ENCODE measurements around the gene MYBPHL.
"Not testable (repeated sequence)": the region's sequence is repeated elsewhere in the genome, so short reads cannot be mapped to it uniquely, and the experiment has no call there.

Gene MYBPHL

DNA sequence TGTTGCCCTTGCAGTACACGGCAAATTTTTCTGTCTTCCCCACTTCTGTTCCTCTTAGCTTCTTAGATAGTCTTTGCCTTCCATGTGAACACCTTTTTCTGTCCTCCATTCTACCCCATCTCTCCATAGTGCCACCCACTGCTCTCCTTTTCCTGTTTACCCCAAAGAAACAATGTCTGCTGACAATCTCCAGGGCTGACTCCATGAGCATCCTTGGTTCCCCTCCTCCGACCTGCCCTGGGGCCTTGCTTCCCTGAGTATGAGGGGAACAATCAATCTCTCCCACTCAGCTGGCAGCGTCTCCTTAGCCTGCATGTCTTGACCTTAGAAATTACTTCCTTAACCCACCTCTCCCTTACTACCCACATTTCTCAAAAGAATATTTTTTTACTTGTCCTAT lies 12.3 kb upstream of the MYBPHL start:
- DNase-seq (ENCODE audit: low spot score), result no peak
- Mint-ChIP-seq H3K4me3 (no peak overlapping the region), H3K4me1 (ENCODE audit: low read depth) (no peaks in the 10 kb centered on the region), H3K9me3 (no peaks in the 10 kb centered on the region), H3K36me3 (ENCODE audit: low read depth) (no peaks in the 10 kb centered on the region), H3K27ac (no peak overlapping the region), H3K27me3 (ENCODE audit: low read depth) (peaks cover 15% of the 10 kb centered on the region)

GRCh38 chr1:109316506-109316905 lies 9.7 kb upstream of the MYBPHL start:
- H3K4me1 Mint-ChIP-seq (ENCODE audit: low read depth), result no peaks in the 10 kb centered on the region
- H3K4me3 Mint-ChIP-seq, result no peak overlapping the region
- H3K9me3 Mint-ChIP-seq, result no peaks in the 10 kb centered on the region
- no peak for DNase-seq (ENCODE audit: low spot score)
- peaks cover 15% of the 10 kb centered on the region for H3K27me3 Mint-ChIP-seq (ENCODE audit: low read depth)
- H3K27ac Mint-ChIP-seq, result no peak overlapping the region
- no peaks in the 10 kb centered on the region for H3K36me3 Mint-ChIP-seq (ENCODE audit: low read depth)

- H3K4me3 Mint-ChIP-seq, result no peak overlapping the region
- peaks cover 12% of the 10 kb centered on the region for H3K27me3 Mint-ChIP-seq (ENCODE audit: low read depth)
- no peak overlapping the region for H3K27ac Mint-ChIP-seq
- no peaks in the 10 kb centered on the region for H3K9me3 Mint-ChIP-seq
- no peaks in the 10 kb centered on the region for H3K36me3 Mint-ChIP-seq (ENCODE audit: low read depth)
- no peak for DNase-seq (ENCODE audit: low spot score)
- H3K4me1 Mint-ChIP-seq (ENCODE audit: low read depth), result no peaks in the 10 kb centered on the region
Observed at GRCh38 chr1:109315288-109315687, 8.5 kb upstream of the MYBPHL start.

- H3K27me3 Mint-ChIP-seq (ENCODE audit: low read depth), result peaks cover 10% of the 10 kb centered on the region
- DNase-seq (ENCODE audit: low spot score), result no peak
Observed at GRCh38 chr1:109314795-109315194, 8.0 kb upstream of the MYBPHL start.

GRCh38 chr1:109312978-109313775 lies 6.4 kb upstream of the MYBPHL start:
- no peaks in the 10 kb centered on the region for H3K36me3 Mint-ChIP-seq (ENCODE audit: low read depth)
- H3K9me3 Mint-ChIP-seq, result no peaks in the 10 kb centered on the region
- no peak overlapping the region for H3K4me3 Mint-ChIP-seq
- H3K27ac Mint-ChIP-seq, result no peak overlapping the region
- no peaks in the 10 kb centered on the region for H3K4me1 Mint-ChIP-seq (ENCODE audit: low read depth)
- peaks cover 17% of the 10 kb centered on the region for H3K27me3 Mint-ChIP-seq (ENCODE audit: low read depth)
- DNase-seq (ENCODE audit: low spot score), result no peak

More at GRCh38 chr1:109314795-109315194, 8.0 kb upstream of the MYBPHL start:
- no peak overlapping the region for H3K27ac Mint-ChIP-seq
- H3K36me3 Mint-ChIP-seq (ENCODE audit: low read depth), result no peaks in the 10 kb centered on the region
- no peak overlapping the region for H3K4me3 Mint-ChIP-seq
- H3K4me1 Mint-ChIP-seq (ENCODE audit: low read depth), result no peaks in the 10 kb centered on the region
- H3K9me3 Mint-ChIP-seq, result no peaks in the 10 kb centered on the region

- Mint-ChIP-seq H3K27me3 (ENCODE audit: low read depth) (peaks cover 17% of the 10 kb centered on the region), H3K9me3 (no peaks in the 10 kb centered on the region), H3K4me3 (no peak overlapping the region), H3K4me1 (ENCODE audit: low read depth) (no peaks in the 10 kb centered on the region), H3K36me3 (ENCODE audit: low read depth) (no peaks in the 10 kb centered on the region), H3K27ac (no peak overlapping the region)
- DNase-seq (ENCODE audit: low spot score), result no peak
Observed at GRCh38 chr1:109312246-109312645, 5.4 kb upstream of the MYBPHL start.

DNA sequence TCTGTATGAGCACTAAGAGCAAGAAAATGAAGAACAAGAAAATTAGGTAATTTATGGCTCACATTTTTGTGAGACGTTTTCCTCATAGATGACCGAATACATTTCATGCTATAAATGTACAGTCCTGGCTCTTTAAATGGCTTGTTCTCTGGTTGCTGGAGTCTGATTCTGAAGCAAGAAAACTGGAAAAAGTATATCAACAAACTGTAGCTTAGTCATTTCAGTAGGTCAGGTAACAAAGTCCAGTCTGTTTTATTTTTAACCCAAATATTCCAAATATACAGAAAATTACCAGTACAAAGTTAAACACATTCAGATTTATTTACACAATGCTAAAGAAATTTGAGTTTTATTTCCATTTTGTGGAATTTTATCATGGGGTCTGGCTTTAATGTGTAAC lies 2.5 kb upstream of the MYBPHL start:
- Mint-ChIP-seq H3K4me3 (no peak overlapping the region), H3K36me3 (ENCODE audit: low read depth) (no peaks in the 10 kb centered on the region), H3K4me1 (ENCODE audit: low read depth) (no peaks in the 10 kb centered on the region), H3K27ac (no peak overlapping the region), H3K27me3 (ENCODE audit: low read depth) (peaks cover 14% of the 10 kb centered on the region), H3K9me3 (no peaks in the 10 kb centered on the region)
- DNase-seq (ENCODE audit: low spot score), result no peak

DNA sequence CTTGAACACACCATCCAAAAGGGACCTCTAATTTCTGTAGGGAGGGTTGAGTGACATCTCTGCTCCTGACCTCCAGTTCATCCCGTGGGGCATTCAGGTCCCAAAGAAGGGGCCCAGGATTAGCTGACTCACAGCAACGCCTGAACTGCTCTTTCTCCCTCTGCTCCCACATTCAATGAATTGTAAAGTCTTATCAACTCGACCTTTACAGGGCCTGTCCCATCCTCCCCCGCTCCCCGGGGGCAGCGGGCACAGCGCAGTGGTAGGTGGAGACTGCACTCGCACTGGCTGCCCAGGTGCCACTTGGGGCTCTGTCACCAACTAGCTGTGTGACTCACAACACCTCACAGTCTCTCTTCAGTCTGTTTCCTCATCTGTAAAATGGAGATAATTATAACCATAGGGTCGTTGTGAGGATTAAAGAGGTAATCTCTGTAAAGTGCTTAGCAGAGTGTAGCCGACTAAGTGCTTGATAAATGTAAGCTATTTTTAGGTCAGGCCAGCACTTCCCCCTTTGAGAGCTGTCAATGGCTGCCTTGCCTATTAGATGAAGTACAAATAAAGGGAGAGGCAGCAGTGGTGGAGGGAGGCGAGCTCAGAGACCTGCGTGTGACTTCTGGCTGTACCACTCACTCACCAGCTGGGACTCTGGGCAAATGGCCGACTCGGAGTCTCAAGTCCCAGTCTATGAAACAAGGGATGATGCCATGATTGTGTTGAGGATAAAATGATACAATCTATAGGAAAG lies 637 bp upstream of the MYBPHL start:
- H3K4me1 Mint-ChIP-seq (ENCODE audit: low read depth), result no peaks in the 10 kb centered on the region
- H3K27ac Mint-ChIP-seq, result no peak overlapping the region
- no peaks in the 10 kb centered on the region for H3K36me3 Mint-ChIP-seq (ENCODE audit: low read depth)

DNA sequence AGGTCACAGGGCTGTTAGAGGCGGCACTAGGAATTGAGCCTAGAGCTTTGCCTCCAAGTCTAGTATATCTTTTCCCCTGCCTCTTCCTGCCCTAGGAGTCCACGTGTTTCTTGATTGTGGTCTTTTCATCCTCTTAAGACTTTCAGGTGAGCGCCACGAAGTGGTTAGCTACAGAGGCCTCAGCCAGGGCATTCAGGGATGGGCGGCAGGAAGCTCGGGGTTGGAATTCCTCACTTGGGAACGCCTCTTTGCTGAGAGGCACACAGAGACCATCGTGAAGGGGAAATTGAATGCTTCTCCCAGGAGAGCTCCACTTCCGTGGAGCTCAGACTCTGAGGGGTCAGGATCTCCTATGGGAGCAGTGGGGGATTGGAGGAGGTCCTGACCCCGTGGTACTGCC lies 820 bp downstream of the MYBPHL start:
- H3K36me3 Mint-ChIP-seq (ENCODE audit: low read depth); H3K27ac Mint-ChIP-seq; H3K4me3 Mint-ChIP-seq; DNase-seq (ENCODE audit: low spot score); H3K9me3 Mint-ChIP-seq; H3K4me1 Mint-ChIP-seq (ENCODE audit: low read depth): not testable (repeated sequence)
- peaks cover 10% of the 10 kb centered on the region for H3K27me3 Mint-ChIP-seq (ENCODE audit: low read depth)

More for the DNA sequence above, 637 bp upstream of the MYBPHL start:
- no peak for DNase-seq (ENCODE audit: low spot score)
- no peaks in the 10 kb centered on the region for H3K9me3 Mint-ChIP-seq
- H3K27me3 Mint-ChIP-seq (ENCODE audit: low read depth), result peaks cover 12% of the 10 kb centered on the region
- no peak overlapping the region for H3K4me3 Mint-ChIP-seq

DNA sequence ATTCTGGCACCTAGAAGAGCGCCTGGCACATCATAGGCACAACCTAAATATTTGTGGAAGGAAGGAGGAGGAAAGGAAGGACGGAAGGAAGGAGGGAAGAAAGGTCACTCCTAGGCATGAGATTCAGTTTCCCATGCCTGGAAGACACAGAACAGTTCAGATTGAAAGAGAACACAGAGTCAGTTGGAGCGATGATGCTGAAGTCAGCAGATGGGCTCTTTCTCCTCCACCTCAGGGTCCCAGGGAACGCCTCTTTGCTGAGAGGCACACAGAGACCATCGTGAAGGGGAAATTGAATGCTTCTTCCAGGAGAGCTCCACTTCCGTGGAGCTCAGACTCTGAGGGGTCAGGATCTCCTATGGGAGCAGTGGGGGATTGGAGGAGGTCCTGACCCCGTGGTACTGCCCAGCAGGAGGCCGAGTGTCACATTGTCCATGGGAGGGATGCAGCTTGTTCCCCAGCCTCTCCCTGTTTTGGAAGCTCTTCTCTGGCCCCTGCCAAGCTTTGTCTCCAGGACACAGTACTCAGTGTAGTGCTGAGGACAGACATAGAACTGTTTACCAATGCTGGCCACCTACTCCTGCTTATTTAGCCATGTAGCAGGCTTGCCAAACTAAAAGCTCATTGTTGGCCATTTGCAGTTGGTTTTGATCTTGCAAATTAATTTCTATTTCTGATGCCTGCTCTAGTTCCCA lies 2.4 kb downstream of the MYBPHL start:
- Mint-ChIP-seq H3K27ac (no peak overlapping the region), H3K4me1 (ENCODE audit: low read depth) (no peaks in the 10 kb centered on the region), H3K4me3 (no peak overlapping the region), H3K27me3 (ENCODE audit: low read depth) (peaks cover 13% of the 10 kb centered on the region), H3K36me3 (ENCODE audit: low read depth) (no peaks in the 10 kb centered on the region), H3K9me3 (no peaks in the 10 kb centered on the region)
- no peak for DNase-seq (ENCODE audit: low spot score)

GRCh38 chr1:109301874-109302273 lies 4.9 kb downstream of the MYBPHL start:
- H3K9me3 Mint-ChIP-seq, result no peaks in the 10 kb centered on the region
- DNase-seq (ENCODE audit: low spot score), result no peak
- no peaks in the 10 kb centered on the region for H3K36me3 Mint-ChIP-seq (ENCODE audit: low read depth)
- H3K4me1 Mint-ChIP-seq (ENCODE audit: low read depth), result peaks cover 3% of the 10 kb centered on the region
- H3K27ac Mint-ChIP-seq, result no peak overlapping the region
- no peak overlapping the region for H3K4me3 Mint-ChIP-seq
- H3K27me3 Mint-ChIP-seq (ENCODE audit: low read depth), result peaks cover 9% of the 10 kb centered on the region

GRCh38 chr1:109300650-109301151 lies 6.1 kb downstream of the MYBPHL start:
- Mint-ChIP-seq H3K4me1 (ENCODE audit: low read depth) (peaks cover 4% of the 10 kb centered on the region), H3K4me3 (no peak overlapping the region), H3K9me3 (no peaks in the 10 kb centered on the region), H3K36me3 (ENCODE audit: low read depth) (no peaks in the 10 kb centered on the region), H3K27me3 (ENCODE audit: low read depth) (peaks cover 10% of the 10 kb centered on the region), H3K27ac (no peak overlapping the region)
- no peak for DNase-seq (ENCODE audit: low spot score)

GRCh38 chr1:109299558-109300343 lies 7.1 kb downstream of the MYBPHL start:
- H3K27me3 Mint-ChIP-seq (ENCODE audit: low read depth), result peaks cover 17% of the 10 kb centered on the region
- H3K27ac Mint-ChIP-seq, result no peak overlapping the region
- no peak for DNase-seq (ENCODE audit: low spot score)
- peaks cover 5% of the 10 kb centered on the region for H3K4me1 Mint-ChIP-seq (ENCODE audit: low read depth)
- H3K4me3 Mint-ChIP-seq, result no peak overlapping the region
- H3K36me3 Mint-ChIP-seq (ENCODE audit: low read depth), result no peaks in the 10 kb centered on the region
- H3K9me3 Mint-ChIP-seq, result no peaks in the 10 kb centered on the region

Measured in T-helper 2 cell treated with Interferon-gamma antibody and Interleukin-4, amounts not matched to agents 5 μg/mL and 100 μg/mL, for 36 hours (primary cell).